Coronary artery (tissue), 2 donors: ENCODE data around the gene TAX1BP3.

Experiments
- DNase-seq: peaks from one replicate; pipeline ENCODE4 v3.0.0-alpha.2; 2017; ENCODE audit warnings: low spot score
- H3K27ac ChIP-seq, 2 donors: fragments of 200-600 bp; sonication (generic); one replicate each; pipeline ENCODE4 v1.5.1; 2016 to 2019
- H3K4me3 ChIP-seq: fragments of 200-600 bp; sonication (generic); 2 replicates; pipeline ENCODE4 v1.5.1; 2016; ENCODE audit warnings: mild to moderate bottlenecking, moderate library complexity
- TF ChIP-seq, protein P1 (sequence below): fragments of 200-600 bp; sonication (generic); IDR thresholded peaks from one replicate; pipeline ENCODE4 v1.5.1; 2019; ENCODE audit warnings: antibody characterized with exemption

The TAX1BP3 gene

DNA sequence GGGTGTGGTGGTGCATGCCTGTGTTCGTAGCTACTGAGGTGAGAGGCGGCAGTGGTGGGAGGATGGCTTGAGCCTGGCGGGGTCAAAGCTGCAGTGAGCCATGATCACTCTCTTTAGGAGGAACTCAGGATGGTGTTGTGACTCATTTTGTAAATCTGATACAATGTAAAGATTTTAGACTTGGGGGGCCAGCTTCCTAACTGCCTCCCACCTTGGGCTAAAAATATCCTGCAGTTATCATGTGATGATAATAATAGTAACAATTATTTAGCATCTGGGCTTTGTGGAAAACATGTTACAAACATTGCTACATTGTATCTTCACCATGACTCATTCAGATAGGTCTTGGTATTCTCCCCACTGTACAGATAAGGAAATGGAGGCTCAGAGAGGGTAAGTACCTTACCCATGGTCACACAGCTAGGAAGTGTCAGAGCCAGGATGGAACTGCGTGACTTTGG is 24.5 kb downstream of the TAX1BP3 start:
- TF ChIP-seq, protein P1, sequence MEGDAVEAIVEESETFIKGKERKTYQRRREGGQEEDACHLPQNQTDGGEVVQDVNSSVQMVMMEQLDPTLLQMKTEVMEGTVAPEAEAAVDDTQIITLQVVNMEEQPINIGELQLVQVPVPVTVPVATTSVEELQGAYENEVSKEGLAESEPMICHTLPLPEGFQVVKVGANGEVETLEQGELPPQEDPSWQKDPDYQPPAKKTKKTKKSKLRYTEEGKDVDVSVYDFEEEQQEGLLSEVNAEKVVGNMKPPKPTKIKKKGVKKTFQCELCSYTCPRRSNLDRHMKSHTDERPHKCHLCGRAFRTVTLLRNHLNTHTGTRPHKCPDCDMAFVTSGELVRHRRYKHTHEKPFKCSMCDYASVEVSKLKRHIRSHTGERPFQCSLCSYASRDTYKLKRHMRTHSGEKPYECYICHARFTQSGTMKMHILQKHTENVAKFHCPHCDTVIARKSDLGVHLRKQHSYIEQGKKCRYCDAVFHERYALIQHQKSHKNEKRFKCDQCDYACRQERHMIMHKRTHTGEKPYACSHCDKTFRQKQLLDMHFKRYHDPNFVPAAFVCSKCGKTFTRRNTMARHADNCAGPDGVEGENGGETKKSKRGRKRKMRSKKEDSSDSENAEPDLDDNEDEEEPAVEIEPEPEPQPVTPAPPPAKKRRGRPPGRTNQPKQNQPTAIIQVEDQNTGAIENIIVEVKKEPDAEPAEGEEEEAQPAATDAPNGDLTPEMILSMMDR = no peak
- Histone ChIP-seq H3K4me3 (no peak overlapping the region), H3K27ac (no peak overlapping the region)
- DNase-seq = no peak

DNA sequence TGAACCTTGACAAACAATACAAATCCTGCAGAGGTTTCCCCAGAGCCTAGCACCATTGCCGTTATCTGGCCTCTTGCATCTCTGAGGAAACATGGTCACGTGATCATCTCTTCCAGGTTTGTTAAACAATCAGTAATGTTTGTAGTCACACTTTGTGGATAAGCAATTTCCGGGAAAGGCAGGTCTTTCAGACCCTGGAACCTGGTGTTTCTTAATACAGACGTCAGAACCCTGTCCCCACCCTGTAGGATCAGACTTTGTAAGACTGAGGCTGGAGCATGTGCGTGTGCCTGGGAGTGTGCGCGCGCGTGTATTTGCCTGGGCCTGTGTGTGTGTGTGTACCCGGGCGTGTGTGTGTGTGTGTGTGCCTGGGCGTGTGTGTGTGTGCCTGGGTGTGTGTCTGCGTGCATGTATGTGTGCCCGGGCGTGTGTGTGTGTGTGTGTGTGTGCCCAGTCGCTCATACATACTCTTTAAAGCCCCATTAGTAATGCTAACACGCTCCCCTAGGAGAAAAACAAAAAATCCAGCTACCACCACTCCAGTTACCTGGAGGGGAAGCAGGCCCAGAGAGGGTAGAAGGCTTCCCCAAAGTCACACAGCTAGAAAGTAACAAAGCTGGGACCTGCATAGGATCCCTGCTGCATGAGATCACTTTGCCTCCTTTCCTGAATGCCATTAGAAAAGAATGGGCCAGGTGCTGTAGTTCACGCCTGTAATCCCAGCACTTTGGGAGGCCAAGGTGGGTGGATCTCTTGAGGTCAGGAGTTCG is 26.5 kb downstream of the TAX1BP3 start:
- H3K4me3 ChIP-seq = no peak overlapping the region
- no peak for DNase-seq
- TF ChIP-seq, protein P1 = no peak
- H3K27ac ChIP-seq = no peak overlapping the region

DNA sequence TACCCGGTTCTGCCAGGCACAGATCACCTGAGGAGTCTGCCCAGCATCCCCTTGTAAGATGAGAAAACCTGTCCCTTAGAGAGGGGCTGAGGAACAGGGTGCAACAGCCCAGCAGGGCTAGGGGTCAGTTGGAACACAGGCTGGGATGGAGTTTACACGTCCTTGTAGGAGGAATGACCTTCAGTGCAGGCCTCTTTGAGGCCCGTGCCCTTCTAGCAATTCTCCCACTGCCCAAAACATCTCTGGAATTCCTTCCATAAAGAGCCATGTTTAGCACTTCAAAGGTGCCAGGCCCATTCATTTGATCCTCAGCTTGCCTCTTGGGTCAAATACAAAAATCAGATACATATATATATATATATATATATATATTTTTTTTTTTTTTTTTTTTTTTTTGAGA is 27.4 kb downstream of the TAX1BP3 start:
- TF ChIP-seq, protein P1 = no peak
- Histone ChIP-seq H3K27ac (no peak overlapping the region), H3K4me3 (no peak overlapping the region)
- no peak for DNase-seq

DNA sequence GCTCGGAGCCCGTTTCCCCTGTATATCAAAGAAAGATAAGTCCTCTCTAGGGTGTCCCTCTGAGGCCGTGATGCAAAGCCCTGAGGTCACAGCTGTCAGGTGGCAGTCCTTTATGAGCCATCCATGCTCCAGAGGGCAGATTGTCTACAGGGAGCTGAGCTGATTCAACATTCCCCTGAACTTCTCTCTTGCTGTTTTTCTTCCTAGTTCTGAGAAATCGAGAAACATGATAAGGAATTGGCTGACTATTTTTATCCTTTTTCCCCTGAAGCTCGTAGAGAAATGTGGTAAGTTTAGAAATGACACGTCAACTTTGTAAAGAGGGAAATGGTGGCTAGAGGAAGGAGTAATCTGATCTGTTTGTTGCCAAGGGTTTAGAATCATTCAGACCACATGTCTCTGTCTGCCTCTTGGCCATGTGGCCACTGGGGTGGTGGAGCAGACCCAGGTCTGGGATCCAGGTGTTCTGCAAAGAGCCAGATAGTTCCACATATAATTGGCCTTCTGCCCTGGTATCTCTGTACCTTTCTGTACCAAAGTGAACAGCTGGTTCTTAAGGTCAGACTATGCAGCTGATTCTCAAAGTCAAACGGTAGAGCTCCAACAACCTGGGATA is 28.3 kb downstream of the TAX1BP3 start:
- Histone ChIP-seq H3K4me3 (no peak overlapping the region), H3K27ac (peak overlapping the region in 1 of 2 donors; percentile 52)
- TF ChIP-seq, protein P1 = no peak
- no peak for DNase-seq

DNA sequence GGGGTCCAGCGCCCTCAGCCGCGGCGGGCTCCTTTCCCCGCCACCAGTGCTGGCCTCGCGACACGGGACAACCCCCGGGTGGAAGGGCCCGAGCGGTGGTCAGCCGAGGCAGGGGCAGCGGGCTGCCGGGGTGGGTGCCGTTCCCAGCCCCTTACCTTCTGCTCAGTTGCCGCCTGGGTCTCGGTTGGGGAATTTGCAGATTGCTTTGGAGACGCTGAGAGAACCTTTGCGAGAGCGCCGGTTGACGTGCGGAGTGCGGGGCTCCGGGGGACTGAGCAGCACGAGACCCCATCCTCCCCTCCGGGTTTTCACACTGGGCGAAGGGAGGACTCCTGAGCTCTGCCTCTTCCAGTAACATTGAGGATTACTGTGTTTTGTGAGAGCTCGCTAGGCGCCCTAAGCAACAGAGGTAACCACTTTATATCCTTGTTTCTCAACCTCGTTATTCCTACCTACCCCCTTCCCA is 31.4 kb downstream of the TAX1BP3 start:
- TF ChIP-seq, protein P1 = no peak
- Histone ChIP-seq H3K27ac (peak overlapping the region; percentile 95 to 98), H3K4me3 (peak overlapping the region; percentile 100)
- DNase-seq = no peak

DNA sequence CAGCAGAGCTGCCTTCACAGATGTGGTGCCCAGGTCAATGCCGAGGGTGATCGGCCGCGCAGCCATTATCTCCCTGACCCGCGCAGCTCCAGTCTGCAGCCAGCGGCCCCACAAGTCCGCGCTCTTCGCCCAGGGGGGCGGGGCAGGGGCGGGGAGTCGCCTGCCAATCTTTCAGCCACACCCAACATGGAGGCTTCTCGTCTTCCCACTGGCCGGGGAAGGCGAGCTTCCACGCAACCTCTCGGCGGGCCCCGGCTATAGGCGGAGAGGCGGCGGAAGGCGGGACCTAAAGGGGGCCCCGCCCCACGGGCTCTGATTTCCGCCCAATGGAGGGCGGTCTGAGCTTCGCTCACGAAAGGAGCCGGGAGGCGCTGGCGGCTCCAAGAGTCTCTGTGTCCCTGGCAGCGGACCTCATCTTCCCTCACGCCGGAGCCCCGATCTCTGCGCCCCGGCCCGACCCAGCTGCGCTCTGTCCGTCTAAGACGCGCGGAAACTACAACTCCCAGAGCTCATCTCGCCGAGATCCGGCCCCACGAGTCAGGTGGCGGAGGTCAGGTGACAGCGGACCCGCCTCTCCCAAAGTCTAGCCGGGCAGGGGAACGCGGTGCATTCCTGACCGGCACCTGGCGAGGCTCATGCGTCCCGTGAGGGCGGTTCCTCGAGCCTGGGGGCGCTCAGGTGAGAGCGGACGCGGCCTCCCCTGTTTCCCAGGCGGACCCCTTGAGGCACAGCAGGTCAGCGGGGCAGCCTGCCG is 32.0 kb downstream of the TAX1BP3 start, which contains the start of the genes CTNS and SHPK:
CTNS (plus strand) TSS at position 607 of the 754 bp plus-strand sequence. CDS start 3,447 bp downstream, outside the sequence.
SHPK (minus strand) TSS at position 97 of the 754 bp plus-strand sequence; CDS start at position 66, 31 bp downstream.
- DNase-seq = peak; percentile 98
- H3K4me3 ChIP-seq = peak within 1 kb of the TSS; percentile 100
- TF ChIP-seq, protein P1 = no peak
- H3K27ac ChIP-seq = peak within 1 kb of the TSS; percentile 95 to 98
